Measurements from ENCODE around the gene SPSB4. TPM values are rescaled to one million over a fixed set of nuclear protein-coding genes. Genes with fewer than 3 reads are reported as not detected.

SPSB4 gene
- total RNA-seq = 0.33 and 0.39 TPM in 2 replicates

GRCh38 chr3:141050576-141051442 is at the start of gene SPSB4:
Gene SPSB4, plus strand, starts transcription at chr3:141051347. Its CDS starts 14,758 bp downstream, at chr3:141066105.

Other genes with a start within 250 kb of the SPSB4 start
- gene SLC25A36, start 109.5 kb upstream of the SPSB4 start, total RNA-seq = 65.3 and 82.1 TPM in 2 replicates
- gene PXYLP1, start 180.5 kb downstream of the SPSB4 start, total RNA-seq = 4.3 and 4.9 TPM in 2 replicates

All from placental epithelial cell (primary cell).